WTC11 (cell line): ENCODE results near the gene MEAF6. TPM values are rescaled to one million over a fixed set of nuclear protein-coding genes. Genes with fewer than 3 reads are reported as not detected.

Experiments used
- ATAC-seq: fragments of 200-7000 bp; cut with Tn5 transposase; 2 replicates; pipeline ENCODE4 v1.10.0; 2021; ENCODE audit warnings: mild to moderate bottlenecking, moderate library complexity
- CTCF ChIA-PET: fragments of 300-600 bp; sonication (Branson Sonifier 250); formaldehyde crosslinking; loops from one replicate; lab custom pipeline; 2021; ENCODE audit warnings: antibody characterized with exemption; lab: Charles Lee
- POLR2A ChIA-PET: fragments of 350-600 bp; sonication (Branson Sonifier 250); formaldehyde crosslinking; loops from one replicate; lab custom pipeline; 2021; ENCODE audit warnings: antibody characterized with exemption; lab: Charles Lee
- DNase-seq: peaks from one replicate; pipeline ENCODE4 v3.0.0; 2021; ENCODE audit warnings: low spot score
- H3K27ac Mint-ChIP-seq: 2 replicates; pipeline ENCODE4 v1.8.0; 2021; ENCODE audit warnings: mixed read lengths
- H3K27me3 Mint-ChIP-seq: 2 replicates; pipeline ENCODE4 v1.8.0; 2021; ENCODE audit warnings: low read depth, mild to moderate bottlenecking, moderate library complexity, mixed read lengths
- H3K36me3 Mint-ChIP-seq: 2 replicates; pipeline ENCODE4 v1.8.0; 2021; ENCODE audit warnings: mixed read lengths
- H3K4me1 Mint-ChIP-seq: 2 replicates; pipeline ENCODE4 v1.8.0; 2022; ENCODE audit warnings: mixed read lengths
- H3K4me3 Mint-ChIP-seq: 2 replicates; pipeline ENCODE4 v1.8.0; 2021; ENCODE audit warnings: mild to moderate bottlenecking, moderate library complexity, mixed read lengths
- H3K9me3 Mint-ChIP-seq: 2 replicates; pipeline ENCODE4 v1.8.0; 2021; ENCODE audit warnings: mixed read lengths
- CBFB ChIP-seq: sonication (generic); formaldehyde crosslinking; IDR thresholded peaks from 2 replicates; pipeline ENCODE4 v1.8.1; 2022; ENCODE audit warnings: mild to moderate bottlenecking, low read depth, missing genetic modification reagents
- ELF4 ChIP-seq: sonication (generic); formaldehyde crosslinking; IDR thresholded peaks from 2 replicates; pipeline ENCODE4 v1.8.1; 2022; ENCODE audit warnings: low read depth, mild to moderate bottlenecking, moderate library complexity, missing genetic modification reagents
- ETV6 ChIP-seq: sonication (generic); formaldehyde crosslinking; IDR thresholded peaks from 2 replicates; pipeline ENCODE4 v1.8.1; 2022; ENCODE audit warnings: mild to moderate bottlenecking, missing genetic modification reagents
- FOXJ3 ChIP-seq: sonication (generic); formaldehyde crosslinking; IDR thresholded peaks from 2 replicates; pipeline ENCODE4 v1.9.0; 2021; ENCODE audit warnings: missing genetic modification reagents, mild to moderate bottlenecking, borderline replicate concordance
- FOXP1 ChIP-seq: sonication (generic); formaldehyde crosslinking; IDR thresholded peaks from 2 replicates; pipeline ENCODE4 v1.8.0; 2022; ENCODE audit warnings: missing genetic modification reagents, mild to moderate bottlenecking, moderate library complexity, borderline replicate concordance
- GABPB1 ChIP-seq: sonication (generic); formaldehyde crosslinking; IDR thresholded peaks from 2 replicates; pipeline ENCODE4 v1.8.1; 2023; ENCODE audit warnings: mild to moderate bottlenecking, missing genetic modification reagents
- GRHL2 ChIP-seq: fragments of 250-450 bp; sonication (Bioruptor Pico); IDR thresholded peaks from 2 replicates; pipeline ENCODE4 v1.8.0; 2022; ENCODE audit warnings: mild to moderate bottlenecking, moderate library complexity; ENCODE audit not compliant: insufficient replicate concordance, severe bottlenecking
- IRF2 ChIP-seq: sonication (generic); formaldehyde crosslinking; IDR thresholded peaks from 2 replicates; pipeline ENCODE4 v1.8.0; 2022; ENCODE audit warnings: low read depth, missing genetic modification reagents, borderline replicate concordance
- JUN ChIP-seq: sonication (generic); formaldehyde crosslinking; IDR thresholded peaks from 2 replicates; pipeline ENCODE4 v1.8.0; 2023; ENCODE audit warnings: mild to moderate bottlenecking, missing genetic modification reagents
- NFYB ChIP-seq: sonication (generic); formaldehyde crosslinking; conservative IDR thresholded peaks from 2 replicates; pipeline ENCODE4 v1.8.0; 2022; ENCODE audit warnings: low read depth, missing genetic modification reagents
- NR1H2 ChIP-seq: sonication (generic); formaldehyde crosslinking; IDR thresholded peaks from 2 replicates; pipeline ENCODE4 v1.9.0; 2021; ENCODE audit warnings: mild to moderate bottlenecking, moderate library complexity, missing genetic modification reagents
- NR2C2 ChIP-seq: sonication (generic); formaldehyde crosslinking; IDR thresholded peaks from 2 replicates; pipeline ENCODE4 v1.8.0; 2022; ENCODE audit warnings: mild to moderate bottlenecking, missing genetic modification reagents
- NR3C1 ChIP-seq: sonication (generic); formaldehyde crosslinking; conservative IDR thresholded peaks from 2 replicates; pipeline ENCODE4 v1.8.1; 2023; ENCODE audit warnings: low read depth, mild to moderate bottlenecking, missing genetic modification reagents
- PREB ChIP-seq: sonication (generic); formaldehyde crosslinking; IDR thresholded peaks from 2 replicates; pipeline ENCODE4 v1.8.1; 2022; ENCODE audit warnings: mild to moderate bottlenecking, missing genetic modification reagents, moderate library complexity, borderline replicate concordance
- RELA ChIP-seq: sonication (generic); formaldehyde crosslinking; IDR thresholded peaks from 2 replicates; pipeline ENCODE4 v1.8.1; 2022; ENCODE audit warnings: missing genetic modification reagents, mild to moderate bottlenecking, borderline replicate concordance
- SMAD4 ChIP-seq: sonication (generic); formaldehyde crosslinking; IDR thresholded peaks from 2 replicates; pipeline ENCODE4 v1.8.0; 2022; ENCODE audit warnings: mild to moderate bottlenecking, missing genetic modification reagents
- SOX15 ChIP-seq: fragments of 250-450 bp; sonication (Bioruptor Pico); IDR thresholded peaks from 2 replicates; pipeline ENCODE4 v1.9.0; 2021; ENCODE audit warnings: mild to moderate bottlenecking
- STAT6 ChIP-seq: sonication (generic); formaldehyde crosslinking; conservative IDR thresholded peaks from 2 replicates; pipeline ENCODE4 v1.8.1; 2023; ENCODE audit warnings: mild to moderate bottlenecking, low read depth, missing genetic modification reagents, moderate library complexity
- USF1 ChIP-seq: sonication (generic); formaldehyde crosslinking; IDR thresholded peaks from 2 replicates; pipeline ENCODE4 v1.8.0; 2022; ENCODE audit warnings: mild to moderate bottlenecking, missing genetic modification reagents
- ZNF263 ChIP-seq: sonication (generic); formaldehyde crosslinking; IDR thresholded peaks from 2 replicates; pipeline ENCODE4 v1.8.1; 2022; ENCODE audit warnings: low read depth, mild to moderate bottlenecking, moderate library complexity, missing genetic modification reagents
- ZNF317 ChIP-seq: sonication (generic); formaldehyde crosslinking; IDR thresholded peaks from 2 replicates; pipeline ENCODE4 v1.8.1; 2023; ENCODE audit warnings: low read depth, mild to moderate bottlenecking, moderate library complexity, missing genetic modification reagents, borderline replicate concordance
- ZNF671 ChIP-seq: fragments of 250-450 bp; sonication (Bioruptor Pico); IDR thresholded peaks from 2 replicates; pipeline ENCODE4 v1.8.0; 2021; ENCODE audit warnings: mild to moderate bottlenecking
- total RNA-seq: library from RNA; stranded (reverse); gene quantifications from 3 replicates; pipeline ENCODE4 v1.2.3, GENCODE V29; 2021
- TF ChIP-seq, protein P1 (sequence below): sonication (generic); formaldehyde crosslinking; IDR thresholded peaks from 2 replicates; pipeline ENCODE4 v1.8.1; 2023; ENCODE audit warnings: mild to moderate bottlenecking, missing genetic modification reagents, moderate library complexity
- TF ChIP-seq, protein P2 (sequence below): sonication (generic); formaldehyde crosslinking; IDR thresholded peaks from 2 replicates; pipeline ENCODE4 v1.8.1; 2023; ENCODE audit warnings: mild to moderate bottlenecking, missing genetic modification reagents
- TF ChIP-seq, protein P3 (sequence below): fragments of 250-450 bp; sonication (Bioruptor Pico); IDR thresholded peaks from 2 replicates; pipeline ENCODE4 v2.1.2; 2022; ENCODE audit warnings: mild to moderate bottlenecking, moderate library complexity
- TF ChIP-seq, protein P4 (sequence below): sonication (generic); formaldehyde crosslinking; IDR thresholded peaks from 2 replicates; pipeline ENCODE4 v1.8.0; 2022; ENCODE audit warnings: mild to moderate bottlenecking, missing genetic modification reagents

The MEAF6 gene
- total RNA-seq, 1 experiment from 2014 or later = 37.4 TPM

- TF ChIP-seq FOXJ3 (no peak), ZNF263 (CRISPR knock-in tag) (no peak), CBFB (CRISPR knock-in tag) (no peak), JUN (CRISPR knock-in tag) (no peak), GABPB1 (CRISPR knock-in tag) (no peak), NR2C2 (no peak), FOXP1 (CRISPR knock-in tag) (no peak), NR3C1 (CRISPR knock-in tag) (no peak)
- TF ChIP-seq, protein P1, sequence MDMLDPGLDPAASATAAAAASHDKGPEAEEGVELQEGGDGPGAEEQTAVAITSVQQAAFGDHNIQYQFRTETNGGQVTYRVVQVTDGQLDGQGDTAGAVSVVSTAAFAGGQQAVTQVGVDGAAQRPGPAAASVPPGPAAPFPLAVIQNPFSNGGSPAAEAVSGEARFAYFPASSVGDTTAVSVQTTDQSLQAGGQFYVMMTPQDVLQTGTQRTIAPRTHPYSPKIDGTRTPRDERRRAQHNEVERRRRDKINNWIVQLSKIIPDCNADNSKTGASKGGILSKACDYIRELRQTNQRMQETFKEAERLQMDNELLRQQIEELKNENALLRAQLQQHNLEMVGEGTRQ = no peak
These were observed 42.3 kb downstream of the MEAF6 start (continued) for GRCh38 chr1:37472281-37472680.

DNA sequence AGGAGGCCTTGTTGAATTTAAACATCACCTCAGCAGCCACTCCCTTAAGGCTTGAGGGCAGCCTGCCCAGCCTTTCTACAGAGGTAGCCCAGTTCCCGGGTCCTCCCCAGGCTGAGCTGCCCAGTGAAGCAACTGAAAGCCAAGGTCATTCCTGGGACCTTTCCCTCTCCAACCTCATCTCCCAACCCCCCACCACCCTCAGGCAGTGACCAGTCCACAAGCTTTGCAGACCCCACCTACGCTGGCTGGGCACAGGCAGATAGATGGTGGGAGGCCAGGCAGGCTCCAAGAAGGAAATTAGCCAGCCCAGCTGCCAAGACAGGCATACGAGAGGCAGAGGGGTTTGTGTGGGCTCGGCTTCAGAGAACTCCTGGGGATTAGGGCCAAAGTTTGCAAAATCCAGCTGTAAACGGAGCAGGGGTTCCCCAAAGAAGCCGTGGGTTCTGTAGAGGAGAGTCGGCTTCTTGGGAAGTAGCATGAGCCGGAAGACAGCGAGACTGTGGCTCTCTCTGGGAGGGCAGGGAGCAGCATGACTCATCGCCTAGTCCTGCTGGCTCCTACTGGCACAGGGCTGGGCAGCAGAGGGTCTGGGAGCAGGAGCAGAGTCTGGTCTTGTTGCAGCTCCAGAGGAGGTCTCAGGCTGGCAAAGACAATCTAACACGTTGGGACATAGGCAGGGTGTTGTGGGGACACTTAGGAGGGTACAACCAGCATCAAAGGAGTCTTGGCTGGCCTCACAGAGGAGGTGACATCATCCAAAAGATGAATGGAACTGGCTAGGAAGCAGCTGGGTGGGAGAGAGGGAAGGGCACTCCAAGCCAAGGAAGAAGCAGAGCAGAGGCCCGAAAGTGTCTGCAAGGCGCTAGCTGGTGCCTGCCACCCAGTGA is 43.0 kb downstream of the MEAF6 start:
- Mint-ChIP-seq H3K4me3 (no peak overlapping the region), H3K27me3 (peaks cover 23% of the 10 kb centered on the region), H3K4me1 (peaks cover 34% of the 10 kb centered on the region), H3K9me3 (no peaks in the 10 kb centered on the region), H3K27ac (peak overlapping the region; percentile 47), H3K36me3 (no peaks in the 10 kb centered on the region)
- CTCF ChIA-PET = interaction anchor here (0.5 to 3.8 kb wide), 9 partner anchors 8 to 478 kb away, joined by 3 to 23 read pairs (median 4); partner anchors contain the start of gene MEAF6
- POLR2A ChIA-PET = interaction anchor here (0.5 kb wide), 1 partner anchor 183 kb away, joined by 6 read pairs; no protein-coding TSS in a partner anchor
- DNase-seq = peak; percentile 44
- peak; percentile 65 for ATAC-seq
- TF ChIP-seq ELF4 (CRISPR knock-in tag) = no peak
- TF ChIP-seq ZNF263 (CRISPR knock-in tag) = no peak
- no peak for TF ChIP-seq NFYB (CRISPR knock-in tag)
- no peak for TF ChIP-seq USF1 (CRISPR knock-in tag)
- no peak for TF ChIP-seq PREB (CRISPR knock-in tag)
- TF ChIP-seq ZNF671 (CRISPR knock-in tag) = no peak
- TF ChIP-seq, protein P2, sequence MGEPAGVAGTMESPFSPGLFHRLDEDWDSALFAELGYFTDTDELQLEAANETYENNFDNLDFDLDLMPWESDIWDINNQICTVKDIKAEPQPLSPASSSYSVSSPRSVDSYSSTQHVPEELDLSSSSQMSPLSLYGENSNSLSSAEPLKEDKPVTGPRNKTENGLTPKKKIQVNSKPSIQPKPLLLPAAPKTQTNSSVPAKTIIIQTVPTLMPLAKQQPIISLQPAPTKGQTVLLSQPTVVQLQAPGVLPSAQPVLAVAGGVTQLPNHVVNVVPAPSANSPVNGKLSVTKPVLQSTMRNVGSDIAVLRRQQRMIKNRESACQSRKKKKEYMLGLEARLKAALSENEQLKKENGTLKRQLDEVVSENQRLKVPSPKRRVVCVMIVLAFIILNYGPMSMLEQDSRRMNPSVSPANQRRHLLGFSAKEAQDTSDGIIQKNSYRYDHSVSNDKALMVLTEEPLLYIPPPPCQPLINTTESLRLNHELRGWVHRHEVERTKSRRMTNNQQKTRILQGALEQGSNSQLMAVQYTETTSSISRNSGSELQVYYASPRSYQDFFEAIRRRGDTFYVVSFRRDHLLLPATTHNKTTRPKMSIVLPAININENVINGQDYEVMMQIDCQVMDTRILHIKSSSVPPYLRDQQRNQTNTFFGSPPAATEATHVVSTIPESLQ (CRISPR knock-in tag) = no peak
- no peak for TF ChIP-seq FOXP1 (CRISPR knock-in tag)
- no peak for TF ChIP-seq GRHL2 (CRISPR knock-in tag)
- no peak for TF ChIP-seq ETV6 (CRISPR knock-in tag)
- TF ChIP-seq SOX15 (CRISPR knock-in tag) = no peak
- no peak for TF ChIP-seq RELA (CRISPR knock-in tag)
- TF ChIP-seq, protein P3, sequence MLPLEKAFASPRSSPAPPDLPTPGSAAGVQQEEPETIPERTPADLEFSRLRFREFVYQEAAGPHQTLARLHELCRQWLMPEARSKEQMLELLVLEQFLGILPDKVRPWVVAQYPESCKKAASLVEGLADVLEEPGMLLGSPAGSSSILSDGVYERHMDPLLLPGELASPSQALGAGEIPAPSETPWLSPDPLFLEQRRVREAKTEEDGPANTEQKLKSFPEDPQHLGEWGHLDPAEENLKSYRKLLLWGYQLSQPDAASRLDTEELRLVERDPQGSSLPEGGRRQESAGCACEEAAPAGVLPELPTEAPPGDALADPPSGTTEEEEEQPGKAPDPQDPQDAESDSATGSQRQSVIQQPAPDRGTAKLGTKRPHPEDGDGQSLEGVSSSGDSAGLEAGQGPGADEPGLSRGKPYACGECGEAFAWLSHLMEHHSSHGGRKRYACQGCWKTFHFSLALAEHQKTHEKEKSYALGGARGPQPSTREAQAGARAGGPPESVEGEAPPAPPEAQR (CRISPR knock-in tag) = no peak
- TF ChIP-seq ZNF317 = no peak
- TF ChIP-seq, protein P4, sequence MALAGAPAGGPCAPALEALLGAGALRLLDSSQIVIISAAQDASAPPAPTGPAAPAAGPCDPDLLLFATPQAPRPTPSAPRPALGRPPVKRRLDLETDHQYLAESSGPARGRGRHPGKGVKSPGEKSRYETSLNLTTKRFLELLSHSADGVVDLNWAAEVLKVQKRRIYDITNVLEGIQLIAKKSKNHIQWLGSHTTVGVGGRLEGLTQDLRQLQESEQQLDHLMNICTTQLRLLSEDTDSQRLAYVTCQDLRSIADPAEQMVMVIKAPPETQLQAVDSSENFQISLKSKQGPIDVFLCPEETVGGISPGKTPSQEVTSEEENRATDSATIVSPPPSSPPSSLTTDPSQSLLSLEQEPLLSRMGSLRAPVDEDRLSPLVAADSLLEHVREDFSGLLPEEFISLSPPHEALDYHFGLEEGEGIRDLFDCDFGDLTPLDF (CRISPR knock-in tag) = no peak
- no peak for TF ChIP-seq SMAD4 (CRISPR knock-in tag)
- TF ChIP-seq STAT6 (CRISPR knock-in tag) = no peak
- TF ChIP-seq NR1H2 (CRISPR knock-in tag) = no peak
- TF ChIP-seq IRF2 (CRISPR knock-in tag) = no peak
